WTC11 (cell line): ENCODE measurements around the gene IMP3.

Source experiments
- CTCF ChIP-seq: fragments of 200-600 bp; IDR thresholded peaks from 2 replicates; pipeline ENCODE4 v1.8.0; 2022; ENCODE audit warnings: antibody characterized with exemption
- SP1 ChIP-seq: sonication (generic); formaldehyde crosslinking; conservative IDR thresholded peaks from 2 replicates; pipeline ENCODE4 v1.8.1; 2022; ENCODE audit warnings: missing genetic modification reagents
- TF ChIP-seq, protein P1 (sequence below): sonication (generic); formaldehyde crosslinking; IDR thresholded peaks from 2 replicates; pipeline ENCODE4 v1.8.1; 2022; ENCODE audit warnings: low read depth, mild to moderate bottlenecking, moderate library complexity, missing genetic modification reagents, borderline replicate concordance

- TF ChIP-seq, protein P1, sequence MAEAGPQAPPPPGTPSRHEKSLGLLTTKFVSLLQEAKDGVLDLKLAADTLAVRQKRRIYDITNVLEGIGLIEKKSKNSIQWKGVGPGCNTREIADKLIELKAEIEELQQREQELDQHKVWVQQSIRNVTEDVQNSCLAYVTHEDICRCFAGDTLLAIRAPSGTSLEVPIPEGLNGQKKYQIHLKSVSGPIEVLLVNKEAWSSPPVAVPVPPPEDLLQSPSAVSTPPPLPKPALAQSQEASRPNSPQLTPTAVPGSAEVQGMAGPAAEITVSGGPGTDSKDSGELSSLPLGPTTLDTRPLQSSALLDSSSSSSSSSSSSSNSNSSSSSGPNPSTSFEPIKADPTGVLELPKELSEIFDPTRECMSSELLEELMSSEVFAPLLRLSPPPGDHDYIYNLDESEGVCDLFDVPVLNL (CRISPR knock-in tag) = no peak
- TF ChIP-seq CTCF (no peak), SP1 (no peak)
These were observed 17.5 kb downstream of the IMP3 start for GRCh38 chr15:75622505-75622904.
